ENCODE results near the gene TOMM5.

GRCh38 chr9:37617161-37617560, 24.8 kb upstream of the TOMM5 start:
- TF ChIP-seq CTCF (IDR thresholded peaks at IDR 0.05) (no peak), POLR2A (IDR thresholded peaks at IDR 0.05) (no peak), POLR2AphosphoS5 (IDR thresholded peaks at IDR 0.05) (no peak)

Measured in suprapubic skin (tissue), 4 donors.